GM04503 (cell line): ENCODE results near the gene DDC.
"Not testable (repeated sequence)": the region's sequence is repeated elsewhere in the genome, so short reads cannot be mapped to it uniquely, and the experiment has no call there.

Experiments
- DNase-seq: peaks from one replicate; pipeline ENCODE4 v3.0.0-alpha.2; 2012; ENCODE audit warnings: low read depth

Gene DDC

DNA sequence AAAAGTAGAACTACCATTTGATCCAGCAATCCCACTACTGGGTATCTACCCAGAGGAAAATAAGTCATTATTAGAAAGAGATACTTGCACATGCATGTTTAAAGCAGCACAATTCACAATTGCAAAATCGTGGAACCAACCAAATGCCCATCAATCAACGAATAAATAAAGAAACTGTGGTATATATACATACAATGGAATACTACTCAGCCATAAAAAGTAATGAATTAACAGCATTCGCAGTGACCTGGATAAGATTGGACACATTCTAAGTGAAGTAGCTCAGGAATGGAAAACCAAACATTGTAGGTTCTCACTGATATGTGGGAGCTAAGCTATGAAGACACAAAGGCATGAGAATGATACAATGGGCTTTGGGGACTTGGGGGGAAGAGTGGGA is 45.9 kb downstream of the DDC start:
- DNase-seq, result not testable (repeated sequence)

DNA sequence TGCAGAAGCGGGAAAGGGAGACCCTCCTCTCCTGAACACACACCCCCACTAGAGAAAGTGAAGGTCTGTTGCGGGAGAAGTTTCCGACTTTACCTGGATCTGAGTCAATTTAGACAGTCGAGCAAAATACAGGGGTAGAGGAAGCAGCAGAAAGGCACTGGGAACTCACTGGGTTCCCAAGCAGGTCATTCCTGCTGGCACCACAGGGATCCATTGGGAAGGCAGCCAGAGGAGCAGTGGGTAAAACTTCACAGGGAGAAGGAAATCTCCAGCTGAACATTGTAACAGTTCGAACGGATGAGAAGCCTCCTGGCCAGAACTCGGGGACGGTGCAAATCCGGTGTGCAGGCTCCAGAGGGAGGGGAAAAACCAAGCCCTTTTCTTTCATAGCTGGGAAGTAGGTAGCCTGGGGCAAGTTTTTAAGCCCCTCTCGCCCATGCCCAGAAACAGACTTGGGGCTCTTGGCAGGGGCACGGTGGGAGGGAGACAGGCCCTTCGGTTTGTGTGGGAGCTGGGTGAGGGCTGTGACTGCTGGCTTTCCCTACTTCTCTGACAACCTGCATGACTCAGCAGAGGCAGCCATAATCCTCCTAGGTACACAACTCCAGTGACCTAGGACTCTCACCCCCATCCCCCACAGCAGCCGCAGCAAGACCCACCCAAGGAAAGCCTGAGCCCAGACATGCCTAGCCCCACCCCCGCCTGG is 51.9 kb downstream of the DDC start:
- DNase-seq, result no peak

DNA sequence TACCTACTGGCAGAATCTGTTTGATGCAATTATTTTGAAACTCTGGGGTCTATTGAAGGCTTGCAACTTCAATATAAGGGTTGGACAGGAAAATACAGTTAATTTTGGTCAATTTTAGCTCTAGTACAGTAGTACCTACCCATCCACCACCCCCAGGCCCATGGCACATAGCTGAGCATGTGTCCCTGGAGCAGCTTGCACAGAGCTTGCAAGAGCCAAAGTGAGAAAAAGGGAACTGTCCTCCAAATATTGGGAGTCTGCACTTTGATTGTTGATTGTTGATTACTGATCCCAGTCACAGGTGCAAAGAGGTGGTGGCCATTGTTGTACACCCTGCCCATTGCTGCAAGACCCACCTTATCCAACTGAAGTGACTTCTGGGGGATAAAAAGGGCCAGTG is 52.8 kb downstream of the DDC start:
- DNase-seq, result no peak

DNA sequence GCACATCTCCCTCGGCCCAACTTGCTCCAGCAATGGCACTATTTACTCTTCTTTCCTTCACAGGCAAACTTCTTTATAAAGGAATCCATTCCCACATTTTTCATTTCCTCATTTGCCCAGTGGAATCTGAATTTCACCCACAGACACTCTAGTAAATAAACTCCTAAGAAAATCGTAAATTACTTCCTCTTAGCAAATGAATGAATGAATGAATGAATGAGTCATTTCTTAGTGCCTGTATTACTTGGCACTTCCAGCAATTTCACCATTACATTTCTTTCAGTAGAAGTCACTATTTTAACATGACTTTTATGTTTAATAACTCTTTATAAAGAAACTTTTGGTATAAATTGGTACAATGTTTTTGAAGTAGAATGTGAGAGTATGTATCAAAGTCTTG is 55.7 kb downstream of the DDC start:
- DNase-seq, result no peak

DNA sequence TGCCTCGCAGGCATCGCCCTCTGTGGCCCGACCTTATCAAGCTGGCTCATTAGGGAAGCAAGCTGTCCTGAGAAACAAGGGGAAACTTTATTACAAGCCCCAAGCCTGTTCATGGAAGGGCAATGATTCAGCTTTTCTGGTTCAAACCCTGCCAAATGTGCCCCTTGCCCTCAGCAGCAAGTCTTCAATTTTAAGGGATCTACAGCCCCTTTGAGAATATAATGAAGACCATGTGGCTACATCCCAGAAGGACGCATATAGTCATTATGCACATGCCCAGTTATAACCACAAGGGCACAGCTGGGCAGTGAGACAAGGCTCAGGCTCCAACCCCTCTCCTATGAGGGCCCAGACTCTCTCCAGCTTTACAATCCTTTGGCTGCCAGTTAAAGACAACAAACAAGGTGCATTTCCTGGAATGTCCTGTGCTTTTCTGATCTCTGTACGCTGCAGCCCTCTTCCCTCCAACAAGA is 56.7 kb downstream of the DDC start:
- no peak for DNase-seq

DNA sequence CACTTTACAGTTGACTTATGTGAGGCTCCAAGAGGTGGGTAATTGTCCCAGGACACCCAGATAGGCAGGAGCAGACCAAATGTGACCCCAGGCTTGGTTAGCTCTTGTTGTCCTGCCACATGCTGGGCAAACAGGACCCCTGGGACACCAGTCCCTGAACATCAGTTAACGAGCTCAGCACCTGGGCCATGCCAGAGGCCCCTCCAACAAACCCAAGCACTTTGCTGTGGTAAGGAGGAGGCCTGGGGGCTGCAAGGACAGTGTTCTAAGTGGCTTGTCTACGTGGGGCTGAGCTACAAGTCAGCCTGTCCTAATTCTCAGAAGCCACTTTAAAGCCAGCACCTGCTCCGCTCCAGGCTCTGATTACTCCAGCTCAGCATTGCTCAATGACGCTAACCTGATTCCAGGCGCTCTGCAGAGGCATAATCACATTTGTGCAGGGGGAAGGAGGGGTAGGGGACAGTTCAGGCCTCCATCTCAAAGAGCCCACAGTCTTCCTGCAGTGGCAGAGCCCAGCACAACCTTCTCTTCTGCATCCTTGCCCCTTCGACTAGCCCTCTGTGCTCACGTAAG is 57.2 kb downstream of the DDC start:
- DNase-seq, result no peak

DNA sequence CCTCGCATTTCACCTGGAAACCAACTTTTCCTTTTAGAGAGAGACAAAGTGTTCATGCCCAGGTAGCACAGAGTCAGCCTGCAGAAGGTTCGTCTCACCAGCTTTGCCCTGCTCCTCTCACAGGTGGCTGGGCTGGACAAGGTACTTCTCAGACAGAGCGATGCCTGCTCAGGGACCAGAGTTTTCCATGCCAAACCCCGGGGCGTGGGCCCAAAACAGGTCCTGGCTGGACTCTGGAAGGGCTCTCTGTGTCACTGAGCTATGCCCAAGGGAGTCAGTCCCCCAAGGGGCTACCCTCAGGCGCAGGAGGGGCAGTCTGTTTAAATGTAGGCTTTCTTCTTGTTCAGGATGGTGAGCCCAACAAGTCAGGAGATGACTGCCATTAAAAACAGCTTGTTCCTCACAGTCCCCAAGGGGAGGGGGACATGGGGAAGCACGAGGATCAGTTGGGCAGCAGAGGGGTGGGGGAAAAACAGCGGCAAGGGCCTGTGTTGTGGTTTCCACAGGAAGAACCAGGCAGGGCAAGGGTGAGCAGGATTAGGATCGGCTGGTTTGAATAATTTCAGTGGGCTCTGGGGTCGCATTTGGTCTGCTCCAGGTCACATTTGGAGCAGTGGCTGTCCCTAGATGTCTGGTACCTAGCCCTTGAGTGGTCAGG is 59.5 kb downstream of the DDC start:
- DNase-seq, result no peak

DNA sequence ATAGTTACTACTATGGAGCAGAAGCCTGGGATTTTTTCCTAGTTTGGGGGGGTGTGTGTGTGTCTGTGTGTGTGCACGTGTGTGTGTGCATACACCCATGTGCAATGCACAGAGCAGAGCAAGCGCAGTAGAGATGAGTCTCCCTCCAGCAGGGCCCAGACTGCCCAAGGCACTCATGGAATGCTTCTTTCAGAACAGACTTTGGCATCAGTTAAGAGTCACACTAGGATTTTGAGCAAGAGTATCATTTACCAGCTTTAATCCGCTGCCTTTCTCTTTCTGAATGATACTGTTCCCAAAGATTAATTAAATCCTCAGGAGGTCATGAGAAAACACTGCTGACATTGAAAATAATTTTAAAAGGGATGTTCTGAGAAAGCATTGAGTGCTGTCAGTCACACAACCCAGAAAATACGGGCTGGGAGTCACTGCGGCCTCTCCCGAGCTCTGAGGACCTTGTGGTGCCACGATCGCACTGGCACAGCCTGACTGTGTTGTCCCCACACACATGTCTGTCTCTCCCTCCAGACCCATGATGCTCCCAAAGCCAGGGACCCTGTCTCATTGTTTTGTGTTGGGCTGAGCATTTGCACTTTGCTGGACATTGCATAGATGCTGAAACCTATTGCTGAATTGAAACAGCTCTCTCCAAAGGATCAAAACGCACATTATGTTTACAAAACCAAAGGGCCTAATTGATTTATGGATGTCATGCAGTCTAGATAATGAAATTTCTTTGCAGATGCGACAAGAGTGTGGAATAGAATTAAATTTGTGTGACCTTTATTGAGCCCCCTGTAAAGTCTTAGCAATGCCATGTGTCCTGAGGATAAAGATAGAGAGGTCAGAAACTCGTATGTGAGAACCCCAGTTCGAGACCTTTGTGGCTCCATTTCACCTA is 60.3 kb downstream of the DDC start:
- DNase-seq, result no peak

DNA sequence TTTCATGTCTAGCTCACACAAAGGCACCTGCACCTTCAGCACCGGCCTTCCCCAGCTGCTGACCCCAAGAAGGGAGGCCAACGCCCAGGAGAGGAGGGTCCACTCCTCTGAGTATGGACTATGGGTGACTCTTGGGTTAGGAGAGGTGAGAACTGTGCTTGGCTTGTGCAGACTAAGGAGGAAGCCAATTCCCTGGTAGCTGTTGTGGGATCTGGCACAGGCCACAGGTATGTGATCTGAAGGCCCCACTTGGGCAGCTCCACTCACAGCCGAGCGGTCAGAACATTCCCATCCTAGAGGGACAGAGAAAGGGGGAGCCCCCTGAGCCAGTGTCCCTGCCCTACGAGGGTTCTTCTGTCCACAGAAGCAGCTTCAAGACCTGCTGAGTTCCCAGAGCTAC is 62.3 kb downstream of the DDC start:
- no peak for DNase-seq

DNA sequence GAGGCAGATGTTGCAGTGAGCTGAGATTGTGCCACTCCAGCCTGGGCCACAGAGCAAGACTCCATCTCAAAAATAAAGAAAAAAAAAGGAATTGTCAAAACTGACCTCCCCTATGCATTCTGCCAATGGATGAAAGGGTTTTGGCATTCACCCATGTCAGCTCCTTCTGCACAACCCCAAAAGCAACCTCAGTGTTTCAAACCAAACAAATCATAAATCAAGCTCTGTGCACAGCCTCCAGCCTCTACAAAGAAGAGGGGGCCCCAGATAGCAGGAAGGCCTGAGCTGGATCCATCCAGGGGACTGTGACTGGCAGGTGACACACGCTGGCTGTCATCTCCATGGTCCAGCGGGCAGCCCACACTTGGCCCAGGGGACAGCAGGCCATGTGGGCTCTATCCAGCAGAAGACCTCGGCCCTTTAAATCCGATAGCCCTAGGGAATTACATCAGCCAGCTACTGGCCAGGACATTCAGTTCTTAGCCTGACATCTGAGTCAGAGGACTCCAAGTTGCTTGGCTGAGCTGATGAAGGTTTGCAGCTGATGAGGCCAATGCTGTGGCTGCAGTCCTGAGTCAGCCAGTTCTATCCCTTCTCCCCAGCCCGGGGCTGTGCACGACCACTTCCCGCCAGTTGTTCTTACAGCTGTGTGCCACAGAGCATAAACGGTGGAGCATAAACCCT is 63.1 kb downstream of the DDC start:
- DNase-seq, result peak; percentile 67

DNA sequence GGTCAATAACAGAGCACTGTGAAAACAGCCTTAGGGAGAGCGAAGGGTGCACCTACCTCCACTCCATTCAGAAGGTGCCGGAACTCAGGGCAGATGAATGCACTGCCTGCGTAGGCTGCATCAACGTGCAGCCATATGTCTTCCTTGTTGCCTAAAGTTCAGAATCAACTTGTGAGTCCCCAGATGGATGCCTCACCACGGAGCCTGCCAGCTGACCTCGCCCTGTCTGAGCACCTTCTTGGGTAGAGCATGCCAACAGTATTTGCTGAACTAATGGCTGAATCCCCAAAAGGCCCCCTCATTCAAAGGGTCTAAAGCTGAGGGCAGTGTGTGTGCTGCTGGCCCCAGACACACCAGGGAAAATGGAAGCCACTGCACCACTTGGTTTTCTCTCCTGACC is 66.1 kb downstream of the DDC start:
- DNase-seq, result no peak

DNA sequence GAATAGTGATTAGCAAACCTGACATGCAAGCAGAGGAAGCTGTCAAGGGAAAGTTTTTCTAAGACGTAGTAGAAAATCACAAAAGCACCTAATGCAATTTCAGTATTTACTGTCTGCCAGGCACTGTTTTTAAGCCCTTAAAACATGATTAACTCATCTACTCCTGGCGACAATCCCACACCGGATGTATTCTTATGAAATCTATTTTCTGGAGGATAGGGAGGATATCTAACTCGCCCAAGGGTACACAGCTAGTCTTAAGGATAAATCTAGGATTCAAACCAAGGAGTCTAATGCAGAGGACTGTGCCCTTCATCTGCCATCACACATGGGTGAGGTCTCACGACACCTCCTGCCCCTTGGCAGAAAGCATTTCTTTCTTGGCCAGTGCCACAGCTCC is 67.2 kb downstream of the DDC start:
- no peak for DNase-seq

DNA sequence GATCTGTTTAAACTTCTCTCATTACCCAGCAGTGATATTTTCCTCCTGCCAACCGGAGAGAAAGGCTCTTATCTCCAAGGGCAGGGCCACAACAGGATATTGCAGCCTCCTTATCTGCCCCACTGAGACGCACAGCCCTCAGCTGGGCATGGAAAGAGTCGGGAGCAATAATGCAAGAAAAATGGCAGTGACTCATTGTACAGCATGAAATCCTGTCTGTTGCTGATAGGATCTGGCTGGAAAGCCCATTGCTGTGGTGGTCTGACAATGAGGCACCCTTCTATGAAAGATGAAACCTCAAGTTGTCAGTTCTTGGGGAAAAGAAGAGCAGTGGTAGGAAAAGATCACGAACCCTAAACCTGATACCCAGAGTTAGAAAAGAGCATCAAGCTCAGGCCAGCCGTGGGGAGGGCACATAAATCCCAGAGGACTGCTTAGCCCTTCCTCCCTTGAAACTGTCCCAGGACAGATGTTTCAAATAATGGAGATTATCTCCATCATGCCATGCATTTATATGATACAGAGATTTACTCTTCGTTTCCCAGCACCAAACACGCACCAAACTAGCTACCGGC is 68.0 kb downstream of the DDC start:
- no peak for DNase-seq

DNA sequence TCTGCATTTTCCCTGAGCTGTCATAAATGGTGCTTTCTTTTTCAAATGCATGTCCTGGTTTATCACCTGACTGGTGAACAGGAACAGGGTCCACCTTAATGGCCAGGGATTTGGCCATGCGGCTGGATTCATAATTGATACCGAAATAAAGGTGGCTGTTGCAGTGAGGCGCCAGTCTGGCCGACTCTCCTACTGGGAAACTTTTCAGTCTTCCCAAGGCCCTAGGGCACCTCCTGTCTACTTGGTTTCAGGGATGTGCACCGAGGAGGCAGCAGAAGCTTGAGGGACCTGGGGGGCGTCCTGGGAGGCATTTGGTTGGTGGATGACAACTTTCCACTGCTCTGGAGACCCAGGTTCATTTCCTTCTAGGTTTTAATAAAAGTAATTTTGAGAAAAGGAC is 68.6 kb downstream of the DDC start:
- no peak for DNase-seq

DNA sequence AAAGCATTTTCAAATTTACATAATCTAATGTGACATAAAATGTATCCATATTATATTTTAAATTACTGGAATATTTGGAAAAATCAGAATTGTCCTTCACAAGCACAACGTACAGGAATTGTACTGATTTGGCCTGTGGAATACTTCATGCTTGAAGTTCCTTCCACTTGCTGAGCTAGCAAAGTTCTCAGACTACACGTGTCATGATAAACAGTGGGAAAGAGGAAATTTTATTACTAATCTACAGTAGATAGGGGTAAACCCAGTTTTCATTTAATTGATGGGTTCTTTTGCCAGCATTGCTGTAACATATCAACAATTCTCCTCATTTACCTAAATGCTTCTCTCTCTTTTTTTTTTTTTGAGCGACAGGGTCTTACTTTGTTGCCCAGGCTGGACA is 69.5 kb downstream of the DDC start:
- DNase-seq, result no peak

DNA sequence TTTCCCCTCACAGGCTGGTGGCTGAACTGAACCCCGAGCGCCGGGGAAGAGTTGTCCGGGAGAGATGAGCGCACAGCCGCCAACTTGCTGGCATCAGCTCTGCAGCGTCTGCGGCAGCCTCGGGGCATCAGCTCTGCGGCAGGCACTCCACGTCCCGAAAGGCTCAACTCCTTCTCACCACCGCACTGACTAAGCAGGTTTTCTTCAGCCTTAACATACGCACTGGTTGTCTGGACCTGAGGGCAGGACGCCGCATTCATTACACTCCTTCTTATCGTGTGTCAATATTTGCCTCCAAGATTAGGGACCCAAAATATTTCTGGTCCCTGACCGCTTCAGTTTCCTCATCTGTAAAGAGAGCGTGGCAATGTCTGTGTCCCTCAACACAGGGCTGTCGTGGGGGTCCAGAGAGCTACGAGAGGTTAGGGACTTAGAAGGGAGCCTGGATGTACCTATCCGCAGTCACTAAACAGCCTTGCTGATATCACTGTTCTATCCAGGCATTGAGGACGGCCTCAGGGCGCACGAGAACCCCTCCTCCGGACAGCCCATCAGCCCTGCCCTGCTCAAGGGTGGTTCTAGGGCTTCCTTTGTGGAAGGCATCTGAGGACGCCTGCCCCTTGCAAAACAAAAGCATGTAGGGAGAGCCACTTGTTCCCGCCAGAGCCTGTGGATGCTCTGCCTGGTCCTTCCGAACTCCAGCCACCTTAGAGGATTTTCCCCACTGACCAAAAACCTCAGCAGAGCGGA is 72.3 kb downstream of the DDC start:
- DNase-seq, result no peak

DNA sequence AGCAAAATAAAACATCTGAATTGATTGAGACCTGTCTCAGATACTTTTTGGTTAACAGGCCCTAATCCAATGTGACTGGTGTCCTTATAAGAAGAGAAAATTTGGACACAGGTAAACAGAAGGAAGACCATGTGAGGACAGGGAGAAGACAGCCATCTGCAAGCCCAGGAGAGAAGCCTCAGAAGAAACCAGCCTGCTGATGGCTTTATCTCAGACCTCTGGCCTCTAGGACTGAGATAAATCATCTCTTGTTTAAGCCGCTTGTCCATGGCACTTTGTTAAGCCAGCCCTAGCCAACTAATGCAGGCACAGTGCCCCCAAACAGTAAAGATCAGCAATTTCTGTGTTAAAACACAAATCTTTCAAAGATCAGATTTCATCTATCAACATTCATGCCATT is 73.3 kb downstream of the DDC start:
- no peak for DNase-seq

DNA sequence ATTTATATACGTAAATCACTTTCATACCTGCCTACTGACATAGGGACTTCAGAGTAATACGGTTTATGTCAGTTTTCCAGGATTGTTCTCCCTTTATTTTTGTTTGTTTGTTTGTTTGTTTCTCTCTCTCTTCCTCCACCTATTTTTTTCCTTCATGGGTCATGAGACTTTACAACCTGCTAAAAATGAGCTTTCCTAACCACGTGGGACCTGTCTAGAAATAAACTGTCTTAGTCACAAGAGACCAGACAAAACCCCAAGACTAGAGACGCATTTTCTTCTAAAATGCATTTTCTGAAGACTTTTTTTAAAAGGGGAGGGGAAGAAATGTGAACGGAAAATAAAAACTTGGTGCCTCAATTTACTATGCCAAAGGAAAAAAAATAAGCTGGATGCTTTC is 74.0 kb downstream of the DDC start:
- no peak for DNase-seq

DNA sequence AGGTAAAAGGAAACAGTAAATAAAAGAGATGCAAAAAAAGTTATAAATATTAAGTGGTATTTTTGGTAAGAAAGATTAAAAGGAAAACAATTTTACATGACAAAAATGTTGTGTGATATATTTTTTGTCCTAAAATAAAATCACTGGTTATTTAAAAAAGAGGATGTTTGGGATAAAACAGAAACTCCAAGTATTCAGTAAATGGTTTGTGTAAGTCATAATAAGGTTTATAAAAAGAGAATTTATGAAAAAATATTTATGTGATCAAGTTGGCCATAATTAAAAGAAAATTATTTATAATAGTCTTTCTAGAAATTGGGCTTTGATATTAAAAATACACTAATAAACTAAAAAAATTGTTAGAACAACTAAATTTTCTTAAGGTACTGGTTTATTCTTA is 76.8 kb downstream of the DDC start:
- DNase-seq, result no peak

DNA sequence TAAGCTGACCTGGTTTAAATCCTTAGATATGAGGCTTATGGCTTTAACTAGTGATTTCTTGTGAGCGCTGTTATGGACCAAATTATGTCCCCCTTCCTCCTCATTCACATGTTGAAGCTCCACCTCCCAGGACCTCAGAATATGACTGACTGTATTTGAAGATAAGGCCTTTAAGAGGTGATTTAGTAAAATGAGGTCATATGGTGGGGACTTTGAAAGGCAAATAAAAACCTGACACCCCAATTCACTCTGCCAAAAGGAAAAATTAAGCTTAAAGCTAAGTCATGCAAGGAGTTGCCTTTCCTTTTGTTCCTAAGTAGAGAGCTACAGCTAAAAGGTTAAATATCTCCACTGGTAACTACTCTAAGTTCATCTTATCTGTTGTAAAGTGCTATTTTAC is 78.7 kb downstream of the DDC start:
- DNase-seq, result no peak

DNA sequence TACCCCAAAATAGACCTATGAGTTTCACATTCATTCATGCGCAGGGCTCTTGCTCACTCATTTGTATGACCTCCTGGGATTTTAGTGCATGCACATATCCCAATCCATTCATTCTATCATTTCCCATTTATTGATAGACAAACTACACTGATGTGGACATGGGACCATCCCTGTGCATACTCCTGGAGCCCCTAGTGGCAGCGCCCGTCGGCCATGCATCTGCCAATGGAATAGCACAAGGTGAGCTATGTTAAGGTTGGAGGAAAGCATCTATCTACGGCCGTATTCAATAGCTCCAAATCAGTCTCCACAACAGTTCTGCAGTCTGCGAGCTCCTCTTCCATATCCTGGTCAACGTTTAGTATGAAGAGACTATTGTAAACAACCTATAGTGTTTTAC is 83.3 kb downstream of the DDC start:
- no peak for DNase-seq
